Tibial artery (tissue), 4 donors: ENCODE measurements around the gene RPL29.
A peak's percentile ranks its signal among the peaks of the same experiment; 100 is the strongest.

Experiments used
- DNase-seq, 2 donors: peaks; one replicate each; pipeline ENCODE4 v3.0.0-alpha.2; 2019
- H3K27ac ChIP-seq, 2 donors: fragments of 200-600 bp; sonication (generic) in 1 of 2; 1 replicate in 1 of 2; 2 replicates in 1 of 2; pipeline ENCODE4 v1.5.1; 2018 to 2019; ENCODE audit warnings: mild to moderate bottlenecking in 1 of 2
- H3K27me3 ChIP-seq, 2 donors: fragments of 200-600 bp; sonication (generic) in 1 of 2; one replicate each; pipeline versions ENCODE4 v1.5.1 to v1.6.0; 2016 to 2019
- H3K36me3 ChIP-seq, 3 donors: fragments of 200-600 bp; sonication (generic) in 2 of 3; one replicate each; pipeline ENCODE4 v1.5.1; 2016 to 2019; ENCODE audit warnings: mild to moderate bottlenecking in 2 of 3
- H3K4me1 ChIP-seq, 4 donors: fragments of 200-600 bp; sonication (generic) in 2 of 4; 1 replicate in 3 of 4; 2 replicates in 1 of 4; pipeline ENCODE4 v1.5.1; 2016 to 2019
- H3K4me3 ChIP-seq, 2 donors: fragments of 200-600 bp; sonication (generic) in 1 of 2; 1 replicate in 1 of 2; 2 replicates in 1 of 2; pipeline ENCODE4 v1.5.1; 2018 to 2019; ENCODE audit warnings: mild to moderate bottlenecking in 2 of 2
- H3K9me3 ChIP-seq, 3 donors: fragments of 200-600 bp; sonication (generic) in 1 of 3; one replicate each; pipeline ENCODE4 v1.5.1; 2016 to 2019
- CTCF ChIP-seq, 2 experiments: fragments of 200-600 bp in 1 of 2; fragments of 450-650 bp in 1 of 2; IDR thresholded peaks; one replicate each; pipeline ENCODE4 v1.5.1; 2017 to 2019; ENCODE audit warnings: antibody characterized with exemption in 2 of 2, mild to moderate bottlenecking in 1 of 2, moderate library complexity in 1 of 2
- intact Hi-C: fragments of 100-400 bp; cut with DNase I; formaldehyde crosslinking; loops from one replicate; pipeline ENCODE4 v1.15.0; 2023; ENCODE audit warnings: low total_unique reads

The RPL29 gene

GRCh38 chr3:51955175-51955892 lies 40.4 kb downstream of the RPL29 start, which contains the start of gene GPR62:
TSS of gene GPR62 (plus strand) at chr3:51955381. CDS start at chr3:51955653, 272 bp downstream.
- intact Hi-C loops: no loop called here
- Histone ChIP-seq H3K27ac (peak within 1 kb of the TSS; percentile 69 to 87), H3K4me1 (peaks cover 0 to 18% (median 16%) of the 10 kb centered on the region in 4 donors), H3K4me3 (peak within 1 kb of the TSS; percentile 47 to 54), H3K9me3 (no peaks in the 10 kb centered on the region), H3K36me3 (peaks cover 0 to 32% (median 19%) of the 10 kb centered on the region in 3 donors), H3K27me3 (no peaks in the 10 kb centered on the region)
- no peak for DNase-seq
- no peak for TF ChIP-seq CTCF (IDR thresholded peaks at IDR 0.05)

GRCh38 chr3:51954713-51955112 lies 41.0 kb downstream of the RPL29 start:
- Histone ChIP-seq H3K4me3 (no peak overlapping the region), H3K27ac (no peak overlapping the region)
- intact Hi-C loops: no loop called here

GRCh38 chr3:51954105-51954504 lies 41.6 kb downstream of the RPL29 start:
- no peaks in the 10 kb centered on the region for H3K9me3 ChIP-seq
- no peak for TF ChIP-seq CTCF (IDR thresholded peaks at IDR 0.05)
- peaks cover 0 to 24% (median 7%) of the 10 kb centered on the region in 3 donors for H3K36me3 ChIP-seq
- no peak overlapping the region for H3K27ac ChIP-seq
- H3K4me1 ChIP-seq: peaks cover 0 to 18% (median 16%) of the 10 kb centered on the region in 4 donors
- no peak overlapping the region for H3K4me3 ChIP-seq
- DNase-seq: no peak
- intact Hi-C loops: no loop called here
- no peaks in the 10 kb centered on the region for H3K27me3 ChIP-seq

More at GRCh38 chr3:51954713-51955112, 41.0 kb downstream of the RPL29 start:
- H3K27me3 ChIP-seq: no peaks in the 10 kb centered on the region
- peaks cover 0 to 26% (median 13%) of the 10 kb centered on the region in 3 donors for H3K36me3 ChIP-seq
- no peak for TF ChIP-seq CTCF (IDR thresholded peaks at IDR 0.05)
- no peaks in the 10 kb centered on the region for H3K9me3 ChIP-seq
- H3K4me1 ChIP-seq: peaks cover 0 to 18% (median 16%) of the 10 kb centered on the region in 4 donors
- DNase-seq: no peak

- H3K27me3 ChIP-seq: no peaks in the 10 kb centered on the region
- H3K4me3 ChIP-seq: no peak overlapping the region
- no peaks in the 10 kb centered on the region for H3K9me3 ChIP-seq
- no peak overlapping the region for H3K27ac ChIP-seq
- TF ChIP-seq CTCF (IDR thresholded peaks at IDR 0.05): no peak
- intact Hi-C loops: no loop called here
- peaks cover 0 to 18% (median 16%) of the 10 kb centered on the region in 4 donors for H3K4me1 ChIP-seq
- peaks cover 0 to 24% (median under 1%) of the 10 kb centered on the region in 3 donors for H3K36me3 ChIP-seq
- no peak for DNase-seq
Observed at GRCh38 chr3:51953445-51953844, 42.2 kb downstream of the RPL29 start.

- DNase-seq: no peak
- H3K4me1 ChIP-seq: peaks cover 0 to 9% (median 7%) of the 10 kb centered on the region in 4 donors
- no peak for TF ChIP-seq CTCF (IDR thresholded peaks at IDR 0.05)
- intact Hi-C loops: no loop called here
- H3K4me3 ChIP-seq: no peak overlapping the region
- H3K27ac ChIP-seq: no peak overlapping the region
- H3K27me3 ChIP-seq: no peaks in the 10 kb centered on the region
- H3K9me3 ChIP-seq: no peaks in the 10 kb centered on the region
- H3K36me3 ChIP-seq: peaks cover 0 to 34% (median 0%) of the 10 kb centered on the region in 3 donors
Observed at GRCh38 chr3:51950899-51951298, 44.8 kb downstream of the RPL29 start.
